BJ (cell line): ENCODE measurements around the gene FMN2. TPM values are rescaled to one million over a fixed set of nuclear protein-coding genes. Genes with fewer than 3 reads are reported as not detected.
A peak's percentile ranks its signal among the peaks of the same experiment; 100 is the strongest.

Experiments used
- CTCF ChIA-PET: fragments of 350-600 bp; formaldehyde crosslinking; extraction: SDS; loops from one replicate; lab custom pipeline; 2021; ENCODE audit warnings: antibody characterized with exemption, inconsistent platforms; lab: Yijun Ruan, JAX
- POLR2A ChIA-PET: fragments of 300-600 bp; sonication (Branson Sonifier 250); formaldehyde crosslinking; extraction: SDS; loops from one replicate; lab custom pipeline; 2021; ENCODE audit warnings: antibody characterized with exemption; lab: Charles Lee
- DNase-seq: peaks from one replicate; pipeline ENCODE4 v3.0.0-alpha.2; 2011; ENCODE audit warnings: low read depth
- H3K27me3 ChIP-seq: 2 replicates; pipeline ENCODE4 v1.6.0; 2011; ENCODE audit warnings: low read length; ENCODE audit not compliant: control insufficient read depth, insufficient read depth
- H3K36me3 ChIP-seq: 2 replicates; pipeline ENCODE4 v1.5.1; 2011; ENCODE audit warnings: low read length; ENCODE audit not compliant: control insufficient read depth, insufficient read depth
- H3K4me3 ChIP-seq: 2 replicates; pipeline ENCODE4 v1.5.1; 2011; ENCODE audit warnings: low read depth, mild to moderate bottlenecking, control low read depth, low read length
- polyA plus RNA-seq: library from polyadenylated mRNA; depleted of rRNA; stranded (reverse); fragments of >200 nt; gene quantifications from 2 replicates; pipeline ENCODE4 v1.2.3, GENCODE V29; 2011
- TF ChIP-seq, protein P1 (sequence below): IDR thresholded peaks from 2 replicates; pipeline ENCODE4 v1.5.1; 2011; ENCODE audit warnings: low read depth, mild to moderate bottlenecking, control low read depth, inconsistent platforms, low read length, moderate library complexity; ENCODE audit not compliant: insufficient read depth

FMN2 gene
- polyA plus RNA-seq, 1 experiment = 14.6 TPM

DNA sequence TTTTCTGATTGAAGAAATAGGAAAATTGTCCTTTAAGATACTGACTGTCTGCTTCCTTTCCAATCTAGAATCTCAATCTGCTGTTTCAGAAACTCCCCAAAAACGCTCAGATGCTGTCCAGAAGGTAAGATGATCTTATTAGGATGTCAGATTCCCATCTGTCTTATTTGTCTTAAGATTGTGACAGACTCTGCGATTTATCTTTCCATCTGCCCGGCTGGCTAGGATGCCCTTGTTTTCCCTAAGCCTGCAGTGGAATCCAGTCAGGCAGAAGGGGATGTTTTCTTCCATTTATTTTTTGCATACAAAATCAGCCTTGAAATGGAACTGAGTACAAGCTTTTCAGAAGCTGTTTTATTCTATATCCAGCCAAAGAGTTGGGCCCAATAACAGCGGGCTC, 96.5 kb downstream of the FMN2 start:
- no peak overlapping the region for H3K4me3 ChIP-seq
- DNase-seq = no peak
- TF ChIP-seq, protein P1, sequence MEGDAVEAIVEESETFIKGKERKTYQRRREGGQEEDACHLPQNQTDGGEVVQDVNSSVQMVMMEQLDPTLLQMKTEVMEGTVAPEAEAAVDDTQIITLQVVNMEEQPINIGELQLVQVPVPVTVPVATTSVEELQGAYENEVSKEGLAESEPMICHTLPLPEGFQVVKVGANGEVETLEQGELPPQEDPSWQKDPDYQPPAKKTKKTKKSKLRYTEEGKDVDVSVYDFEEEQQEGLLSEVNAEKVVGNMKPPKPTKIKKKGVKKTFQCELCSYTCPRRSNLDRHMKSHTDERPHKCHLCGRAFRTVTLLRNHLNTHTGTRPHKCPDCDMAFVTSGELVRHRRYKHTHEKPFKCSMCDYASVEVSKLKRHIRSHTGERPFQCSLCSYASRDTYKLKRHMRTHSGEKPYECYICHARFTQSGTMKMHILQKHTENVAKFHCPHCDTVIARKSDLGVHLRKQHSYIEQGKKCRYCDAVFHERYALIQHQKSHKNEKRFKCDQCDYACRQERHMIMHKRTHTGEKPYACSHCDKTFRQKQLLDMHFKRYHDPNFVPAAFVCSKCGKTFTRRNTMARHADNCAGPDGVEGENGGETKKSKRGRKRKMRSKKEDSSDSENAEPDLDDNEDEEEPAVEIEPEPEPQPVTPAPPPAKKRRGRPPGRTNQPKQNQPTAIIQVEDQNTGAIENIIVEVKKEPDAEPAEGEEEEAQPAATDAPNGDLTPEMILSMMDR = no peak
- no peaks in the 10 kb centered on the region for H3K36me3 ChIP-seq
- POLR2A ChIA-PET = no interaction called here
- CTCF ChIA-PET = interaction anchor here (0.8 to 2.9 kb wide), 9 partner anchors 11 to 414 kb away, joined by 3 to 23 read pairs (median 6); no protein-coding TSS in a partner anchor
- H3K27me3 ChIP-seq = no peaks in the 10 kb centered on the region

DNA sequence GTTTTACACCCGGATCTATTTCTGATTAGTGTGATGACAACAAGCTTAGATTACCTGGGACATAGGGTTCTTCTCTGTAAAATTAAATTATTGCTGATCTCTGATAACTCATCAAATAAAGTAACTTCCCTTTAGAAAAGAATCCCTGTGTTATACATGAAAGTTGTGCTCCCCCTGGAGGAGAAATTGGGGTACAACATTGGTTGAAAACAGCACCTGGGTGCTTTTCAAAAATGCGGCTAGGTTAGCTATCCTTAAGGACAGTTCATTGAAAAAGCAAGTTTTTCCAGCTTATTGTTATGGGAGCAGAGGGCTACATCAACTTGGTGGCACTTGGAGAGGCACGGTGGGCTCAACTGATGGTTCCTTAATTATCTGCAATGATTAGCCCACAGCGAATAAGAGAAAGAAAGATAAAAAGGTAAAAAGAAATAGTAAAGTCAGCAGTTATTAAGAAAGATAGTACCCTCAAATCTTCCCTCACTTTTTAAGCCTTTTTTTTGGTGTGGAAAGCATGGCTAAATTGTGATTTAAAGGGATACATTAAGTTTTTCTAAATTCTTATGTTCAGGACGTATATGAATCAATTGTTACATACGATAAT, 97.8 kb downstream of the FMN2 start:
- no peak overlapping the region for H3K4me3 ChIP-seq
- no peak for DNase-seq
- POLR2A ChIA-PET = interaction anchor here (0.6 kb wide), 1 partner anchor 105 kb away, joined by 6 read pairs; no protein-coding TSS in a partner anchor
- TF ChIP-seq, protein P1 = peak; percentile 77
- CTCF ChIA-PET = interaction anchor here (0.6 to 2.9 kb wide), 21 partner anchors 9 to 503 kb away, joined by 3 to 23 read pairs (median 5); partner anchors contain the start of gene GREM2
- H3K36me3 ChIP-seq = no peaks in the 10 kb centered on the region
- no peaks in the 10 kb centered on the region for H3K27me3 ChIP-seq

DNA sequence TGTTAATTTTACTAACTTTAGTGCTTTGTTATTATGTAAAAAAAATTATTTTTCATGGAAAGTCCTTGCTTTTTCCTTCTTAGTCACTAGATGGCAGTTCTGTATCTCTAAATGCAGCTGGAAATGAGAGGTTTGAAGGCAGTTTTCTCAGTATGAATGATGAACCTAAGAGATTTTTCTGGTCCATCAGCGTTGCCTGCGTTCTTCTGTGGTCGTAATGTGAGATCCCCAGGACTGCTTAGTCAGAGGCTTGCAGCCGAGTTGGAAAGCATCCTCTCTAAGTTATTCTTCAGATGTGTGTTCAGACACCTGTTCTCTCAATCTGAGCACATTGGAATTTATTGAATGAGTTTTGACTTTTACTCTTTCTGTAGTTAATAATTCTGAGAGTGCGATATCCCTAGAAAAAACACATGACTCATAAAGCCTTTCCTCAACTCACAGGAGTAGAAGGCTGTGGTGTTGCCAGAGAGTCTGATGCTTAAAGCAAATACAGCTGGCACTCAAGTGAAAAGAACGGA, 99.3 kb downstream of the FMN2 start:
- H3K36me3 ChIP-seq = no peaks in the 10 kb centered on the region
- DNase-seq = peak; percentile 87
- POLR2A ChIA-PET = no interaction called here
- CTCF ChIA-PET = interaction anchor here (0.7 to 1.8 kb wide), 14 partner anchors 160 to 542 kb away, joined by 3 to 21 read pairs (median 4); no protein-coding TSS in a partner anchor
- TF ChIP-seq, protein P1 = peak; percentile 61
- no peak overlapping the region for H3K4me3 ChIP-seq
- no peaks in the 10 kb centered on the region for H3K27me3 ChIP-seq

DNA sequence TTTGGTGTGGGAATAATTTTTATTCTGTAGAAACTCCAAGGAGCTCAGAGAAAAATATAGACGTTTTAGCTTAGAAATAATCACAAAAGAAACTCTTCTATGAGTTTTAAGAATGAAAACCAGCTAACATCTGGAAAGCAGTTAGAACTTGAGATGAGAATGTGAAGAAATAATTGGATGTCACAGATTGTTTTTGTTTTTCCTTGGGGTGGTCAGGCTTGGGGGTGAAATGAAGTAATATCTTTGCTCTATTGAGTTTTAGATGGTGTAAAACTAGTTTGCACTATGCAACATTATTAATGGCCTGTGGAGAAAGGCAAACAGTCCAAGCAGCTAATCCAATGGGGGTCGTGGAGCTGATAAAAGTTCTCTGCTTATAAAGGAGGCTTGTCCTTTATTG, 101.2 kb downstream of the FMN2 start:
- CTCF ChIA-PET = interaction anchor here (0.8 to 1.0 kb wide), 2 partner anchors 165 to 539 kb away, joined by 4 read pairs; no protein-coding TSS in a partner anchor

DNA sequence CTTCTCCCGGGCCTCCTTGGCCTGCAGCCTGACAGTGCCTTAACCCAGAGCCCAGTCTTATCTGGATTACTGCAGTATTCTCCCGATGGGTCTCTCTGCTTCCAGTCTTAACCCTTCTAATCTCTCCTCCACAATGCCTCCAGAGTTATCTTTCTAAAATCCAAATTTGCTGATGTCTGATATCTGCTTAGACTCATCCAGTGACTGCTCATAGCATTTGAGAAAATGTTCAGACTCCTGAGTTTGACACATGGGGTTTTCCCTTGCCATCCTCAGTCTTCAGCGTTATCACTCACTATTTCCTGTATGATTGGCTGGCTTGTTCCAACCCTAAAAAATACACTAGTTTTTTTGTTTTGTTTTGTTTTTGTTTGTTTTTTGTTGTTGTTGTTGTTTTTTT, 102.0 kb downstream of the FMN2 start:
- TF ChIP-seq, protein P1 = no peak
- no peaks in the 10 kb centered on the region for H3K27me3 ChIP-seq
- no peak for DNase-seq
- H3K4me3 ChIP-seq = no peak overlapping the region
- ChIA-PET CTCF (no interaction called here), POLR2A (no interaction called here)
- H3K36me3 ChIP-seq = peaks cover 2% of the 10 kb centered on the region

More for the DNA sequence above, 101.2 kb downstream of the FMN2 start:
- Histone ChIP-seq H3K27me3 (no peaks in the 10 kb centered on the region), H3K4me3 (no peak overlapping the region), H3K36me3 (peaks cover 2% of the 10 kb centered on the region)
- DNase-seq = no peak
- TF ChIP-seq, protein P1 = no peak
- POLR2A ChIA-PET = interaction anchor here (0.5 kb wide), 1 partner anchor 414 kb away, joined by 5 read pairs; no protein-coding TSS in a partner anchor
